Measurements from ENCODE around the gene MAML2. TPM values are rescaled to one million over a fixed set of nuclear protein-coding genes. Genes with fewer than 3 reads are reported as not detected.

The MAML2 gene
- total and polyA plus RNA-seq, 2 of the 8 experiments (the other 6 are each of a cell fraction or from before 2014, with no cell fraction given) = 3.8 to 6.6 TPM

GRCh38 chr11:96331699-96332116 is 11.3 kb downstream of the MAML2 start:
- no peak overlapping the region for H3K14ac ChIP-seq (ENCODE audit: insufficient read length)
- H3K4me1 ChIP-seq (replicated peaks in 1 of 4; ENCODE audit: control insufficient read depth in 3 of 4, insufficient read depth in 4 of 4, low read length in 3 of 4) = peaks cover 3 to 22% (median 18%) of the 10 kb centered on the region in 4 experiments; a peak in 5 of 7 replicates
- no peak overlapping the region for H3K4ac ChIP-seq (replicated peaks; ENCODE audit: insufficient read length, low read depth, low read length)
- no peak overlapping the region for H3K9ac ChIP-seq (replicated peaks in 1 of 4; ENCODE audit: extremely low read depth in 1 of 4, low read depth in 3 of 4, low read length in 3 of 4)
- no peaks in the 10 kb centered on the region; the same call in 1 of the 2 replicates for H3K79me1 ChIP-seq (ENCODE audit: low read depth, low read length)
- TF ChIP-seq USF2 (IDR thresholded peaks at IDR 0.05; ENCODE audit: low read length) (no peak), KDM5A (IDR thresholded peaks at IDR 0.05; ENCODE audit: low read length) (no peak), CTCF (IDR thresholded peaks at IDR 0.05; ENCODE audit: control extremely low read depth in 1 of 3, insufficient read depth in 1 of 3, low read depth in 1 of 3, low read length in 3 of 3) (no peak), SAP30 (IDR thresholded peaks at IDR 0.05; ENCODE audit: insufficient read depth, insufficient replicate concordance, low read length) (no peak)
- H2AK5ac ChIP-seq (ENCODE audit: low read depth, low read length) = no peak overlapping the region
- H3K23me2 ChIP-seq (ENCODE audit: low read depth, low read length) = no peaks in the 10 kb centered on the region
- no peak overlapping the region for H4K8ac ChIP-seq (ENCODE audit: extremely low read depth, insufficient read depth, low read length)
- H4K20me1 ChIP-seq (replicated peaks in 1 of 2; ENCODE audit: control insufficient read depth in 1 of 2, insufficient read depth in 2 of 2, low read length in 2 of 2) = no peaks in the 10 kb centered on the region
- no peaks in the 10 kb centered on the region for H3K27me3 ChIP-seq (replicated peaks in 1 of 4; ENCODE audit: control insufficient read depth in 3 of 4, extremely low read depth in 1 of 4, insufficient read depth in 3 of 4, low read length in 3 of 4)
- no peak overlapping the region for H2BK120ac ChIP-seq (replicated peaks; ENCODE audit: low read depth, low read length)
- FAIRE-seq = no peak
- no peak overlapping the region for H3K18ac ChIP-seq (ENCODE audit: extremely low read depth, low read length)
- H3K27ac ChIP-seq (ENCODE audit: low read depth, low read length) = no peak overlapping the region
- peaks cover 0 to 24% of the 10 kb centered on the region in 2 experiments; a peak in 2 of 4 replicates for H3K79me2 ChIP-seq (ENCODE audit: control insufficient read depth in 1 of 2, insufficient read depth in 2 of 2, low read length in 2 of 2)
- H3K23ac ChIP-seq (ENCODE audit: insufficient read length) = no peak overlapping the region
- no peaks in the 10 kb centered on the region for H3K9me3 ChIP-seq (ENCODE audit: insufficient read depth in 2 of 2, low read depth in 1 of 2, low read length in 1 of 2)
- no peak overlapping the region for H2BK12ac ChIP-seq (ENCODE audit: low read depth, low read length)
- H2BK20ac ChIP-seq (ENCODE audit: low read length) = no peak overlapping the region
- DNase-seq (ENCODE audit: low read depth in 1 of 2, low spot score in 2 of 2) = no peak
- H2BK15ac ChIP-seq (ENCODE audit: low read length) = no peak overlapping the region
- ChIA-PET POLR2A (ENCODE audit: partially characterized antibody) (interaction anchor here (0.7 to 2.2 kb wide), 4 partner anchors 10 to 541 kb away, joined by 3 to 13 read pairs (median 4); partner anchors contain the start of gene MAML2), CTCF (ENCODE audit: partially characterized antibody) (interaction anchor here (0.6 to 3.7 kb wide), 12 partner anchors 8 to 276 kb away, joined by 3 to 33 read pairs (median 3); partner anchors contain the start of gene MAML2)
- 93% methylated on average over 7 of the region's 7 CpGs; no CpG with 5 or more reads in 1 of the 2 experiments for WGBS, 2 experiments (ENCODE audit: extremely low coverage in 1 of 2, insufficient coverage in 1 of 2, insufficient read length in 1 of 2, insufficient replicate concordance in 2 of 2, low coverage in 1 of 2, low lambda C conversion rate in 2 of 2, missing lambda C conversion rate in 1 of 2)
- H3K56ac ChIP-seq (replicated peaks; ENCODE audit: insufficient read length, low read depth, low read length) = no peak overlapping the region
- H3K36me3 ChIP-seq (ENCODE audit: control insufficient read depth in 2 of 4, insufficient read depth in 4 of 4, low read length in 3 of 4) = no peaks in the 10 kb centered on the region
- H4K5ac ChIP-seq (ENCODE audit: insufficient read length, low read depth, low read length) = no peak overlapping the region
- no peak overlapping the region for H2AFZ ChIP-seq (ENCODE audit: low read length)
- peak overlapping the region; percentile 20; the same call in 1 of the 2 replicates for H2BK5ac ChIP-seq (ENCODE audit: low read depth, low read length)
- H3K4me3 ChIP-seq (ENCODE audit: extremely low read depth in 1 of 4, insufficient read depth in 2 of 4, low read depth in 3 of 4, low read length in 4 of 4) = no peak overlapping the region
- H3K4me2 ChIP-seq (ENCODE audit: insufficient read depth in 1 of 2, low read depth in 2 of 2, low read length in 2 of 2) = no peak overlapping the region; a peak in 2 of 4 replicates
- no peak overlapping the region for H4K91ac ChIP-seq (replicated peaks; ENCODE audit: insufficient read length, low read length)
